CD4-positive, CD25-positive, alpha-beta regulatory T cell (primary cell): Measurements from ENCODE around the gene NATD1. TPM values are rescaled to one million over a fixed set of nuclear protein-coding genes. Genes with fewer than 3 reads are reported as not detected.

Experiments used
- ATAC-seq, 2 donors: fragments of 150-1000 bp; cut with Tn5 transposase; one replicate each; pipeline ENCODE4 v1.10.0; 2021; ENCODE audit warnings: low read depth in 2 of 2, moderate number of reproducible peaks in 2 of 2, moderate library complexity in 1 of 2
- DNase-seq, 3 donors: peaks; one replicate each; pipeline versions ENCODE4 v3.0.0 to v3.0.0-alpha.2; 2012 to 2022; ENCODE audit warnings: mixed read lengths in 1 of 3
- H3K27ac ChIP-seq: one replicate; pipeline ENCODE4 v1.7.0; 2013; ENCODE audit warnings: mild to moderate bottlenecking, low read length; ENCODE audit not compliant: insufficient read depth, poor library complexity, severe bottlenecking
- H3K27me3 ChIP-seq: one replicate; pipeline ENCODE4 v1.7.0; 2013; ENCODE audit warnings: low read length; ENCODE audit not compliant: control insufficient read depth, insufficient read depth
- H3K36me3 ChIP-seq: one replicate; pipeline ENCODE4 v1.7.0; 2013; ENCODE audit warnings: mild to moderate bottlenecking, low read length, moderate library complexity; ENCODE audit not compliant: control insufficient read depth, insufficient read depth
- H3K4me1 ChIP-seq: 2 replicates; pipeline ENCODE4 v1.7.0; 2013; ENCODE audit warnings: mild to moderate bottlenecking, low read length; ENCODE audit not compliant: insufficient read depth, control insufficient read depth, poor library complexity, severe bottlenecking
- H3K4me3 ChIP-seq: one replicate; pipeline ENCODE4 v1.7.0; 2013; ENCODE audit warnings: low read depth, mild to moderate bottlenecking, low read length, moderate library complexity
- H3K9me3 ChIP-seq, 2 experiments: 1 replicate in 1 of 2; 2 replicates in 1 of 2; pipeline ENCODE4 v1.7.0; 2013; ENCODE audit warnings: low read length in 2 of 2, mild to moderate bottlenecking in 1 of 2, moderate library complexity in 1 of 2; ENCODE audit not compliant: control insufficient read depth in 2 of 2
- H3K27ac Mint-ChIP-seq, 3 donors: one replicate each; pipeline ENCODE4 v1.8.0; 2020 to 2022; ENCODE audit warnings: mild to moderate bottlenecking in 3 of 3, mixed read lengths in 3 of 3, moderate library complexity in 2 of 3
- H3K27me3 Mint-ChIP-seq: one replicate; pipeline ENCODE4 v1.8.0; 2022; ENCODE audit warnings: mild to moderate bottlenecking, mixed read lengths
- H3K36me3 Mint-ChIP-seq: one replicate; pipeline ENCODE4 v1.8.0; 2020; ENCODE audit warnings: mixed read lengths
- H3K4me1 Mint-ChIP-seq, 4 donors: one replicate each; pipeline ENCODE4 v1.8.0; 2020 to 2022; ENCODE audit warnings: mixed read lengths in 4 of 4, mild to moderate bottlenecking in 1 of 4
- H3K4me3 Mint-ChIP-seq, 4 donors: one replicate each; pipeline ENCODE4 v1.8.0; 2020 to 2022; ENCODE audit warnings: mild to moderate bottlenecking in 4 of 4, mixed read lengths in 4 of 4, moderate library complexity in 3 of 4
- H3K9me3 Mint-ChIP-seq, 7 donors: one replicate each; pipeline ENCODE4 v1.8.0; 2020 to 2022; ENCODE audit warnings: mixed read lengths in 7 of 7, mild to moderate bottlenecking in 3 of 7, moderate library complexity in 2 of 7
- polyA plus RNA-seq, 4 donors: library from polyadenylated mRNA; unstranded; fragments of 300-500 nt; fragmentation: Illumina TruSeq; gene quantifications; one replicate each; pipeline ENCODE4 v1.2.3, GENCODE V29; 2021
- total RNA-seq: library from RNA; stranded (reverse); gene quantifications from one replicate; pipeline ENCODE4 v1.2.3, GENCODE V29; 2022

The NATD1 gene
- total and polyA plus RNA-seq, 5 donors from 2014 or later, result 2.8 to 12.7 (median 2.9) TPM

GRCh38 chr17:21287703-21288449 is 34.7 kb upstream of the NATD1 start:
- Histone ChIP-seq H3K4me1 (peaks cover 60% of the 10 kb centered on the region), H3K27ac (peak overlapping the region; percentile 97), H3K4me3 (peak overlapping the region; percentile 92), H3K27me3 (no peaks in the 10 kb centered on the region), H3K9me3 (no peaks in the 10 kb centered on the region), H3K36me3 (peaks cover 5% of the 10 kb centered on the region)
- peak overlapping the region; percentile 94 to 98 (median 97) for H3K27ac Mint-ChIP-seq
- peak overlapping the region; percentile 96 to 97 (median 96) for H3K4me3 Mint-ChIP-seq
- H3K9me3 Mint-ChIP-seq, result peaks cover 0 to 5% (median 0%) of the 10 kb centered on the region in 7 donors
- ATAC-seq (peak; percentile 76 to 77), DNase-seq (peak; percentile 94 to 97 (median 97))
- H3K27me3 Mint-ChIP-seq, result no peaks in the 10 kb centered on the region
- peaks cover 0 to 72% (median 42%) of the 10 kb centered on the region in 4 donors for H3K4me1 Mint-ChIP-seq
- H3K36me3 Mint-ChIP-seq, result peaks cover 7% of the 10 kb centered on the region

GRCh38 chr17:21286909-21287702 is 33.9 kb upstream of the NATD1 start:
- H3K4me1 Mint-ChIP-seq, result peaks cover 0 to 69% (median 39%) of the 10 kb centered on the region in 4 donors
- H3K27me3 Mint-ChIP-seq, result no peaks in the 10 kb centered on the region
- H3K27ac ChIP-seq, result peak overlapping the region; percentile 97
- peaks cover 2% of the 10 kb centered on the region for H3K36me3 ChIP-seq
- H3K4me3 ChIP-seq, result peak overlapping the region; percentile 92
- peak overlapping the region; percentile 94 to 98 (median 97) for H3K27ac Mint-ChIP-seq
- H3K4me3 Mint-ChIP-seq, result peak overlapping the region; percentile 96 to 97 (median 96)
- no peaks in the 10 kb centered on the region for H3K9me3 ChIP-seq
- H3K9me3 Mint-ChIP-seq, result no peaks in the 10 kb centered on the region
- no peaks in the 10 kb centered on the region for H3K27me3 ChIP-seq
- H3K4me1 ChIP-seq, result peaks cover 60% of the 10 kb centered on the region
- ATAC-seq, result no peak
- peaks cover 7% of the 10 kb centered on the region for H3K36me3 Mint-ChIP-seq
- no peak for DNase-seq

- H3K27ac Mint-ChIP-seq, result peak overlapping the region; percentile 85 to 98 (median 97)
- Histone ChIP-seq H3K36me3 (no peaks in the 10 kb centered on the region), H3K4me1 (peaks cover 60% of the 10 kb centered on the region), H3K27ac (peak overlapping the region; percentile 97), H3K9me3 (no peaks in the 10 kb centered on the region), H3K4me3 (peak overlapping the region; percentile 92), H3K27me3 (no peaks in the 10 kb centered on the region)
- H3K9me3 Mint-ChIP-seq, result no peaks in the 10 kb centered on the region
- H3K36me3 Mint-ChIP-seq, result peaks cover 2% of the 10 kb centered on the region
- peak overlapping the region; percentile 96 to 97 (median 96) for H3K4me3 Mint-ChIP-seq
- no peaks in the 10 kb centered on the region for H3K27me3 Mint-ChIP-seq
- no peak for ATAC-seq
- no peak for DNase-seq
- H3K4me1 Mint-ChIP-seq, result peaks cover 0 to 62% (median 38%) of the 10 kb centered on the region in 4 donors
These were observed 33.0 kb upstream of the NATD1 start for GRCh38 chr17:21286066-21286770.

- peaks cover 0 to 60% (median 36%) of the 10 kb centered on the region in 4 donors for H3K4me1 Mint-ChIP-seq
- Histone ChIP-seq H3K27me3 (no peaks in the 10 kb centered on the region), H3K27ac (peak overlapping the region; percentile 97), H3K9me3 (no peaks in the 10 kb centered on the region), H3K4me1 (peaks cover 61% of the 10 kb centered on the region), H3K4me3 (peak overlapping the region; percentile 92), H3K36me3 (no peaks in the 10 kb centered on the region)
- DNase-seq (peak in 1 of 3 donors; percentile 19), ATAC-seq (no peak)
- no peaks in the 10 kb centered on the region for H3K36me3 Mint-ChIP-seq
- H3K27ac Mint-ChIP-seq, result peak overlapping the region; percentile 85 to 98 (median 97)
- H3K9me3 Mint-ChIP-seq, result no peaks in the 10 kb centered on the region
- H3K4me3 Mint-ChIP-seq, result peak overlapping the region; percentile 96 to 97 (median 96)
- no peaks in the 10 kb centered on the region for H3K27me3 Mint-ChIP-seq
These were observed 32.2 kb upstream of the NATD1 start for GRCh38 chr17:21285164-21286065.

- H3K27me3 ChIP-seq, result no peaks in the 10 kb centered on the region
- DNase-seq, result peak; percentile 91 to 99 (median 96)
- H3K4me1 Mint-ChIP-seq, result peaks cover 0 to 64% (median 41%) of the 10 kb centered on the region in 4 donors
- peak within 1 kb of the TSS; percentile 96 to 97 (median 96) for H3K4me3 Mint-ChIP-seq
- no peaks in the 10 kb centered on the region for H3K9me3 ChIP-seq
- no peaks in the 10 kb centered on the region for H3K27me3 Mint-ChIP-seq
- peak within 1 kb of the TSS; percentile 97 for H3K27ac ChIP-seq
- H3K27ac Mint-ChIP-seq, result peak within 1 kb of the TSS; percentile 85 to 98 (median 97)
- no peaks in the 10 kb centered on the region for H3K36me3 ChIP-seq
- H3K36me3 Mint-ChIP-seq, result no peaks in the 10 kb centered on the region
- peak within 1 kb of the TSS; percentile 92 for H3K4me3 ChIP-seq
- no peaks in the 10 kb centered on the region for H3K9me3 Mint-ChIP-seq
- ATAC-seq, result peak; percentile 70 to 73
- peaks cover 64% of the 10 kb centered on the region for H3K4me1 ChIP-seq
These were observed 31.3 kb upstream of the NATD1 start, which contains the start of gene MAP2K3 for GRCh38 chr17:21284319-21285163. MAP2K3 (plus strand) TSS chr17:21284711; CDS start chr17:21284921, 210 bp downstream.

GRCh38 chr17:21283482-21284318 is 30.5 kb upstream of the NATD1 start:
- H3K4me3 Mint-ChIP-seq, result peak overlapping the region; percentile 96 to 97 (median 96)
- no peaks in the 10 kb centered on the region for H3K9me3 Mint-ChIP-seq
- H3K36me3 Mint-ChIP-seq, result no peaks in the 10 kb centered on the region
- H3K27ac Mint-ChIP-seq, result peak overlapping the region; percentile 43 to 94 (median 86)
- DNase-seq, result no peak
- H3K4me1 Mint-ChIP-seq, result peaks cover 2 to 66% (median 42%) of the 10 kb centered on the region in 4 donors
- Histone ChIP-seq H3K27ac (peak overlapping the region; percentile 97), H3K4me1 (peaks cover 64% of the 10 kb centered on the region), H3K9me3 (no peaks in the 10 kb centered on the region), H3K4me3 (peak overlapping the region; percentile 57), H3K36me3 (no peaks in the 10 kb centered on the region), H3K27me3 (no peaks in the 10 kb centered on the region)
- H3K27me3 Mint-ChIP-seq, result no peaks in the 10 kb centered on the region
- ATAC-seq, result no peak
